H4 (cell line): ENCODE measurements around the gene FOXC1. TPM values are rescaled to one million over a fixed set of nuclear protein-coding genes. Genes with fewer than 3 reads are reported as not detected.

Experiments used
- DNase-seq: peaks from one replicate; pipeline ENCODE4 v3.0.0-alpha.2; 2015; ENCODE audit warnings: low spot score
- total RNA-seq: library from RNA; depleted of rRNA; stranded (reverse); fragments of >200 nt; shearing (Covaris generic); gene quantifications from 2 replicates; pipeline ENCODE4 v1.2.3, GENCODE V29; 2014

FOXC1 gene
- total RNA-seq, 1 experiment from 2014 or later = 4.9 TPM

- DNase-seq = no peak
Observed at GRCh38 chr6:1623769-1624057, 14.0 kb downstream of the FOXC1 start.

DNA sequence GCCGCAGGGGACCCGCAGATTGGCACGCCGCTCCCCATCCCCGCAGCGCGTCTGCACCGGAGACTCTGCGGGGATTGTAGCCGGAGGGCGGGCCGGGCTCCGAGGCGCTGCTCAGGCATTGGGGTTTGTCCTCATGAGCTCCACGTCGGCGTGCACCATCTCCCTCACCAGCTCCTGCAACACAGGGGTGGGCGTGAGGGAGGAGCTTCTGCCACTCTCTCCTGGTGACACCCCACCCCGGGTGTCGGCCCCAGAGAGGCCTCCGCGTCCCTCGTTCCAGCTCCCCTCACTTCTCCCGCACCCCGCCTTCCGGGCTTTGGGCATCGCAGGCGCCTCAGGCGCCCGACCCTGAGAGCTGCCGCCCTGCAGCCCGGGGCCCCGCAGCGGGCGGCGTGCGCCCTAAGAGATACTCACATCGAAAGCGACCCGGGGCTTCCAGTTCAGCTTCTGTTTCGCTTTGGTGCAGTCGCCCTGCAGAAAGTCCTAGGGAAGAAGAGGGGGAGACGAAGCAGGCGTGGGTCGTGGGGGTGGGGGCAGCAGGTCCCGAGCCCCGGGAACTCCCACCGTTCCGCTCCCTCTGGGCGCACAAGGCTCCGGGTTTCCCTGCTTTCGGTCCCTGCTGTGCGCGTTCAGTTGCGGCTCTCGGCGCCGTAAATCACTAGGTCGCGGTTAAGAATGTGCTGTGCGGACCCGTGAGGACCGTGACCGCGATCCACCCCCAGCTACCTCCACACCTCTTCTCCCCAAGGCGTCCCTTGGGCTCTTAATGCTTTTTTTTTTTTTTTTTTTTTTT lies 14.5 kb downstream of the FOXC1 start:
- no peak for DNase-seq

DNA sequence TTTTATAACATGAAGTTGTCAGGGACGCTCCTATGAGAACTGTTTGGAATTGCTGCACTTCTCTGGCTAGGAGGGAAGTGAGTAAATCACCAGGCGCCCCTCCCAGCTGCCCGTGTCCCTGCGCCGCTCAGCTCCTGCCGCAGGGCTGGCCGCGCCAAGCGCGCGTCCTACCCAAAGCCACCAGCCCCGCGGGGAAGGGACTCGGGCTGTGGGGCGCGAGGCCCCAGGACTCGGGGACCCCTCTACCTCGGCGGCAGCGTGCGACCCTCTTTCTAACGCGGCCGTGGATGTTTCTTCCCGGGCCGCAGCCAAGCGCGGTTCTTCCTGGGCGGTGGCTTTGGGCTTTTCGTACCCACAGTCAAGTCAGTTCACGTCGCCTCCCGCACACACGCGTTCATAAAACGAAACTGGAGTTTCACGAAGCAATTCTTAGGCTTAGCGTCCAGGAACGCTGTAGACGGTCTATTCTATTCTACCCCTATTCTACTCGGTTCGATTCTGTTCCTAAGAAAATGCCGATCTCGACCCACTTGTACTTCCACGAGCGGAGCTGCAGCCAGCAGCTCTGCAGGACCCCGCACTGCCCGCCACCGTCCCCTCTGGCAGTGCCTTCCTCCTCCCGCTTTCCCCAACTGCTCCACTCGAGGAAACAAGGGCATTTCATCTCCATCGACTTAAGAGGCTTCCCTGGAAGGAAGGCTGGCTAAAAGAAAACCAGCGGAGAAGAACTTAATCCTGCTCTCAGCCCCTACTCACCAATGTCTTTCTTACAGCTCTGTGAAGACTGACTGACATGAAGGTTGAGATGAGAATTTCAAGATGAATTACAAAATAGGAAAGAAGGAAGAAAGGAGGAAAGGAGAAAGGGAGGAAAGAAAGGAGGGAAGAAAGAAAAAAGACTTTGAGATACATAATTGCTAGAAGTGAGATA lies 15.4 kb downstream of the FOXC1 start:
- no peak for DNase-seq

- no peak for DNase-seq
Observed at GRCh38 chr6:1625794-1626435, 16.2 kb downstream of the FOXC1 start.

DNA sequence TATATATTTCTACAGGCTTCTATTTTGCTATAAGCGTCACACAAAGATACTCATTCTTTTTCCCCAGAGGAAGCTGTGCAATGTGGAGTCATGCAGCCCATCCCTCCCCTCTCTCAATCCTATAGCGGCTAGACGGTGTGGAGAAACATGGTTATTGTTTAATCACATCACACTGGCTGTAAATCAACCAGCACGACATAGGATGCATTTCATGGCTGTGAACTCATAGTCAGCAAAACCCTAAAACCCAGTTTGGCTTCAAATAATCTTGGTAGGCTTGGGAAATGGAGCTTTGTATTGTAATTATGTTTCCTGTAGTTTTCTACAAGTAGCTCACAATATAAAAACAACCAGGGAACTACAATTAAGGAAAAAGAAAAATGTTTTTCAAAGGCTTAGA lies 16.8 kb downstream of the FOXC1 start:
- DNase-seq = no peak

- DNase-seq = no peak
Observed at GRCh38 chr6:1627827-1628560, 18.3 kb downstream of the FOXC1 start.

DNA sequence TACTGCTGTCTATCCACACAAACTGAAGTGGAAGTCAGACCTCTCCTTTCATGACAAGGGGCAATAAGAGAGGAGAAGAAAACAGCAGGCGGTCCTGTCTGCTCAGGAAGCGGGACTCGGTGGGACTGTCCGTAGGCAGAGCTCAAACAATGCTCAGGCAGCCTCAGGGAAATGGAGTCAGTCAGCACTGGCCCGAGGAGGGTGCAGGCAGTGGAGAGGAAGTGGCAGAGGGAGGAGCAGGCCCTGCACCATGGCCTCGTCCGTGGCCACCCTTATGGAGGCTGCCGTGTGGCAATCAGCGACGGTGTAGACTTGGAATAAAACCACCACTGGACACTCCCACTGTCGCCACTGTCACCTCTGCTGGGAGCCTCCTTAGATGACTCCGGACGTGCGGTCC lies 19.6 kb downstream of the FOXC1 start:
- DNase-seq = no peak

- no peak for DNase-seq
Observed at GRCh38 chr6:1630212-1630770, 20.6 kb downstream of the FOXC1 start.

DNA sequence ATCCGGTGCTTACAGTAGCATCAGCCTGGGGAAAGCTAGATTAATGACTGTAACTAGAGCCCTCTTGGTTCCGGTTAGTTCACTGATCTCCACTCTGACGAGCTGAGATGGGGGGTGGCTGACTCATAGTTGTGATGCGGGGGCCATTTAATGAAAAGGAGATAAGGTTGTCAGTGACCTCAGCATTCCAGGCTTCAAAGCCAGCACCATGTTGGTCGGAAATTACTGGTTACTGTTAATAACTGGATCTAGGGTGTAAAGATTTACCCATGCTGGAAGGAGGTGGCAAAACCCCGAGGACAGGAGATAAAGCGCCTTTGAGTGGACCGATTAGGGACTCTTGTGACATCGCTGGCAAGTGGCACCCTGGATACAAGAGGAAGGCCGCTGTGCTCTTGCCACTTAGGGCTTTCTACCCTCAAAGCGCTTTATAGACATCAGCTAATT lies 21.1 kb downstream of the FOXC1 start:
- peak; percentile 62 for DNase-seq

DNA sequence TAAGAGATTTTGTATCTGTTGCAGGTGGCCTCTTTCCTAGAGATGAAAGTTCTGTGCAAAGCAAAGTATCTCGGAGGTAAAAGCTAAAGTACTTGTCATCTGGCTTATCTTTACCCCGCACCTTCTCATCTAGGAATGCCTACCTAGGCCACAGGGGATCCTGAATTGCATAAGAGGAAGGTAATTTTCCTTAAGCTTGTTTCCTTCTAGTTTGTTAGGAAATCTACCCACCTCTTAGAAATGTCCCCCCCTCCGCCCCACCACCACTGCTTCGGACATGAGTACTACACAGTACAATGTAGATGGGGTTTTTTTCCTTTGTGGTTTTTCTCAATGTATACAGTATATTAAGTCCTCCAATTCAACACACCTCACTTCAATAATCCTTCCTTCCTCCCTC lies 21.5 kb downstream of the FOXC1 start:
- DNase-seq = peak; percentile 40

DNA sequence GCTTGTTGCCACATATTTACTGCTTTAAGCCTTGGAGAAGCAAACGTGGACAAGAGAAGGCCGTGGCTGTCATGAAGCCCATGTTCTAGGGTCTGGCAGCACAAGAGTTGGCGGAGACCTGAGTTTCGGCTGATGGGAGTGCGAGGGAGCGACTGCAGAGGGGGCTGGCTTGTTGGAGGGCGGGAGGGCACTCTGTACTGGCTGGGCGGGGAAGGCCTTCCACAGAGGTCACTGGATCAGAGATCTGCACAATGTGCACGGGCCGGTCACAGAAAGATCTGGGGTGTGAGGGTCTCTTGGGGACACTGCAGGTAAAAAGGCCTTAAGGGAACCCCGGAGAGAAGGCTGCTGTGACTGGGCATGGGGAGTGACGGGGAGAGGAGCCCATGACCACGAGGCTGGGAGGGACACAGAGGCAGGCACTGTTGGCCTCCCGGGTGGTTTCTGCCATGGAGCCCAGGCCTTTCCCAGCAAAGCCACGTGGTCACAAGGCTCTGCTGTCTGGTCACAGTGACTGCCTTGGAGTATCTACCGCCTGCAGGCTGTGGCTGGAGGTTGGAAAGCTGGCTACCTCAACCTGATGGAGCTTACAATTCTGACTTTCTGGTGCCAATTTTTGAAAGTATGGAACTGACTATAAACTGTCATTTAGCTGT lies 23.8 kb downstream of the FOXC1 start:
- no peak for DNase-seq

- DNase-seq = no peak
Observed at GRCh38 chr6:1634081-1634480, 24.4 kb downstream of the FOXC1 start.

GRCh38 chr6:1635305-1636010 lies 25.7 kb downstream of the FOXC1 start:
- no peak for DNase-seq

GRCh38 chr6:1636272-1636825 lies 26.6 kb downstream of the FOXC1 start:
- DNase-seq = no peak

GRCh38 chr6:1636971-1637871 lies 27.5 kb downstream of the FOXC1 start:
- peak; percentile 53 for DNase-seq

GRCh38 chr6:1639430-1639829 lies 29.7 kb downstream of the FOXC1 start:
- no peak for DNase-seq

GRCh38 chr6:1640476-1640875 lies 30.8 kb downstream of the FOXC1 start:
- no peak for DNase-seq

GRCh38 chr6:1641343-1641885 lies 31.7 kb downstream of the FOXC1 start:
- DNase-seq = peak; percentile 13

DNA sequence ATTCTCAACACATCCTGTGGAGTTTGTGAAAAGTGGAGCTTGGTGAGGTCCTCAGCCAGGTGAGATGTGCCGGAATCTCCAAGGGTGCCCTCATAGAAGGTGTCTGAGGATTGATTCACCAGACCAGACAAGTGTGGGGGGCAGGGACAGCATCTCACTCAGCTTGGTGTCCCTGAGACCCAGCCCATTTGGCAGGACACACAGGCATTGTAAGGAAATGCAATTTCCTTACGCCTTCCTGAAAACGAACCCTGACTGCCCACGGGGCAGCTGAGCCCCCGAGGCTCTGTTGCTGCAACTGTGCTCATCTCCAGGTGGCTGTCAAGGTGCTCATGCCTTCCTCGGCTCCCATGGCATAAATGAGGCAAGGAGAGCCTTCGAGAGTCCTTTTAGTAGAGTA lies 33.4 kb downstream of the FOXC1 start:
- no peak for DNase-seq
